Hepatocyte (in vitro differentiated cells): Measurements from ENCODE around the gene MZT2B. TPM values are rescaled to one million over a fixed set of nuclear protein-coding genes. Genes with fewer than 3 reads are reported as not detected.
"Not testable (repeated sequence)": the region's sequence is repeated elsewhere in the genome, so short reads cannot be mapped to it uniquely, and the experiment has no call there.

Source experiments
- DNase-seq: peaks from one replicate; pipeline ENCODE4 v3.0.0-alpha.2; 2016; ENCODE audit warnings: low spot score
- H2AFZ ChIP-seq: fragments of 200-600 bp; sonication (generic); 2 replicates; pipeline ENCODE4 v1.6.0; 2016; ENCODE audit warnings: antibody characterized with exemption, mild to moderate bottlenecking
- H3K27ac ChIP-seq: fragments of 200-600 bp; sonication (generic); 2 replicates; pipeline ENCODE4 v1.5.1; 2016; ENCODE audit warnings: mild to moderate bottlenecking
- H3K27me3 ChIP-seq: fragments of 200-600 bp; sonication (generic); 2 replicates; pipeline ENCODE4 v1.6.1; 2016
- H3K36me3 ChIP-seq: fragments of 200-600 bp; sonication (generic); replicated peaks from 2 replicates; pipeline ENCODE4 v1.5.1; 2016; ENCODE audit warnings: low read depth; ENCODE audit not compliant: insufficient read depth
- H3K4me1 ChIP-seq: fragments of 200-600 bp; sonication (generic); 2 replicates; pipeline ENCODE4 v1.5.1; 2016; ENCODE audit warnings: mild to moderate bottlenecking, moderate library complexity; ENCODE audit not compliant: insufficient read depth
- H3K4me2 ChIP-seq: fragments of 200-600 bp; sonication (generic); 2 replicates; pipeline ENCODE4 v1.6.0; 2016
- H3K4me3 ChIP-seq: fragments of 200-600 bp; sonication (generic); 2 replicates; pipeline ENCODE4 v1.5.1; 2016; ENCODE audit warnings: mild to moderate bottlenecking
- H3K79me2 ChIP-seq: fragments of 200-600 bp; sonication (generic); 2 replicates; pipeline ENCODE4 v1.6.0; 2017; ENCODE audit warnings: mild to moderate bottlenecking
- H3K9me2 ChIP-seq: fragments of 200-600 bp; sonication (generic); replicated peaks from 2 replicates; pipeline ENCODE4 v1.6.0; 2017; ENCODE audit warnings: mild to moderate bottlenecking; ENCODE audit not compliant: insufficient read depth
- H3K9me3 ChIP-seq: fragments of 200-600 bp; sonication (generic); 2 replicates; pipeline ENCODE4 v1.5.1; 2016; ENCODE audit warnings: low read depth, mild to moderate bottlenecking
- H4K20me1 ChIP-seq: fragments of 200-600 bp; sonication (generic); 2 replicates; pipeline ENCODE4 v1.6.0; 2016; ENCODE audit warnings: mild to moderate bottlenecking; ENCODE audit not compliant: insufficient read depth, poor library complexity, severe bottlenecking
- EZH2 ChIP-seq: fragments of 200-600 bp; sonication (generic); IDR thresholded peaks from 2 replicates; pipeline ENCODE4 v1.6.1; 2016; ENCODE audit warnings: antibody characterized with exemption, mild to moderate bottlenecking, borderline replicate concordance
- EZH2phosphoT487 ChIP-seq: fragments of 200-600 bp; sonication (generic); IDR thresholded peaks from one replicate; pipeline ENCODE4 v1.6.1; 2018; ENCODE audit warnings: antibody characterized with exemption, mild to moderate bottlenecking, low read depth, moderate library complexity; ENCODE audit not compliant: unreplicated experiment, severe bottlenecking
- WGBS: methylation state at CpG from one replicate; pipeline ENCODE4 v1.1.6; 2016; ENCODE audit warnings: low lambda C conversion rate; ENCODE audit errors: missing lambda C conversion rate; 5-methylcytosine and 5-hydroxymethylcytosine counted together
- polyA plus RNA-seq: library from polyadenylated mRNA; unstranded; fragments of >200 nt; fragmentation: Nextera tagmentation; extraction: Ambion mirVana; gene quantifications from 2 replicates; pipeline ENCODE4 v1.2.1, GENCODE V29; 2016
- total RNA-seq: library from RNA; depleted of rRNA; stranded (reverse); fragments of >200 nt; gene quantifications from 2 replicates; pipeline ENCODE4 v1.2.3, GENCODE V29; 2014
- TF ChIP-seq, protein P1 (sequence below): fragments of 200-600 bp; sonication (generic); IDR thresholded peaks from 2 replicates; pipeline ENCODE4 v1.5.1; 2016; ENCODE audit warnings: antibody characterized with exemption, mild to moderate bottlenecking; ENCODE audit not compliant: poor library complexity

MZT2B gene
- total and polyA plus RNA-seq, 2 experiments from 2014 or later = 103 to 424 TPM

DNA sequence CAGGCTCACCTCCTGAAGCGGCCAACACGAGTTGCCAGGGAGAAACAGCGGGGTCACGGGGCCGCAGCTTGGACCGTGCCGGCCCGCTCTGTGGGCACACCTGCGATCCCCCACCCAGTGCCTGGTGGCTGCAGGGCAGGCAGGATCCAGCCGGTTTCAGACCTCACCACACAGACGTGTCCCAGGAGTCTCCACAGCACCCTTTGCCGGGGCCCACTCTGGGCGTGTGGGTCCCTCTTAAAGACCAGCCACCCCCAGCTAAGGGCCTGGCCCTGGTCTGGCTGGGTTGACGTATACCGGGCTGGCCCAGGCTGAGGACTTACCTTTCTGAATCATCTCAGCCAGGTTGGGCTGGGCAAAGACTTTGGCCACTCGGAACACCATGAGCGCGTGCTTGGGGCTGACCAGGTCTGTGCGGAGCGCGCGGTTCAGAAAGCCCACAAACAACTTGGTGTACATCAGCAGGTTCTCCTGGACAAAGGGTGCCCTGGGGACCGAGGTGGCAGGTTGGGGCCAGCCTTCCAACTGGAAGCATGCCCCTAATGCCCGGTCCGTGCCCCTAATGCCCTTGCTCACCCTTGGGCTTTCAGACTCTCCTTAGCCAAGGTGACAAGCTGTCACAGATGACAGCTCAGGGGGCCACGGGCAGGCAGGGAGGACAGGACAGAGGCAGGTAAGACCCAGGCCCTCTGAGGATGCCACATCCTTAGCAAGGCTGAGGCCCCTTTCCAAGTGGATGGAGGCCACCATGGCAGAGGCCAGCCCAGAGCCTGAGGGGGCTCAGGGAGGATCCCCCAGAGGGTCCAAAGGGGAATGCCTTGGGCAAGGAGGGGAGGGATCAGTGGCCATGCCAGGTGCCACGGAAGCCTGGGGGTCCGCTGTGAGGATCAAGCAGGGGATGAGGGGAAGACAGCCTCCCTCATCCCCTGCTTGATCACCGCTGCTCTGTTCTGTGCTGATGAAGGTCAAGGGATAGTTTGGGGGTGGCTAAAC lies 27.0 kb upstream of the MZT2B start:
- 98% methylated on average over 28 of the region's 29 CpGs for WGBS
- no peaks in the 10 kb centered on the region for H3K4me1 ChIP-seq
- H3K36me3 ChIP-seq = no peaks in the 10 kb centered on the region
- H3K79me2 ChIP-seq = no peaks in the 10 kb centered on the region
- no peak for TF ChIP-seq EZH2phosphoT487
- TF ChIP-seq, protein P1, sequence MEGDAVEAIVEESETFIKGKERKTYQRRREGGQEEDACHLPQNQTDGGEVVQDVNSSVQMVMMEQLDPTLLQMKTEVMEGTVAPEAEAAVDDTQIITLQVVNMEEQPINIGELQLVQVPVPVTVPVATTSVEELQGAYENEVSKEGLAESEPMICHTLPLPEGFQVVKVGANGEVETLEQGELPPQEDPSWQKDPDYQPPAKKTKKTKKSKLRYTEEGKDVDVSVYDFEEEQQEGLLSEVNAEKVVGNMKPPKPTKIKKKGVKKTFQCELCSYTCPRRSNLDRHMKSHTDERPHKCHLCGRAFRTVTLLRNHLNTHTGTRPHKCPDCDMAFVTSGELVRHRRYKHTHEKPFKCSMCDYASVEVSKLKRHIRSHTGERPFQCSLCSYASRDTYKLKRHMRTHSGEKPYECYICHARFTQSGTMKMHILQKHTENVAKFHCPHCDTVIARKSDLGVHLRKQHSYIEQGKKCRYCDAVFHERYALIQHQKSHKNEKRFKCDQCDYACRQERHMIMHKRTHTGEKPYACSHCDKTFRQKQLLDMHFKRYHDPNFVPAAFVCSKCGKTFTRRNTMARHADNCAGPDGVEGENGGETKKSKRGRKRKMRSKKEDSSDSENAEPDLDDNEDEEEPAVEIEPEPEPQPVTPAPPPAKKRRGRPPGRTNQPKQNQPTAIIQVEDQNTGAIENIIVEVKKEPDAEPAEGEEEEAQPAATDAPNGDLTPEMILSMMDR = no peak
- TF ChIP-seq EZH2 = no peak
- no peak for DNase-seq
- H2AFZ ChIP-seq = no peak overlapping the region
- no peak overlapping the region for H3K27ac ChIP-seq
- no peaks in the 10 kb centered on the region for H3K27me3 ChIP-seq
- no peaks in the 10 kb centered on the region for H3K9me2 ChIP-seq
- no peak overlapping the region for H3K4me3 ChIP-seq
- H4K20me1 ChIP-seq = no peaks in the 10 kb centered on the region
- H3K9me3 ChIP-seq = no peaks in the 10 kb centered on the region
- no peak overlapping the region for H3K4me2 ChIP-seq

DNA sequence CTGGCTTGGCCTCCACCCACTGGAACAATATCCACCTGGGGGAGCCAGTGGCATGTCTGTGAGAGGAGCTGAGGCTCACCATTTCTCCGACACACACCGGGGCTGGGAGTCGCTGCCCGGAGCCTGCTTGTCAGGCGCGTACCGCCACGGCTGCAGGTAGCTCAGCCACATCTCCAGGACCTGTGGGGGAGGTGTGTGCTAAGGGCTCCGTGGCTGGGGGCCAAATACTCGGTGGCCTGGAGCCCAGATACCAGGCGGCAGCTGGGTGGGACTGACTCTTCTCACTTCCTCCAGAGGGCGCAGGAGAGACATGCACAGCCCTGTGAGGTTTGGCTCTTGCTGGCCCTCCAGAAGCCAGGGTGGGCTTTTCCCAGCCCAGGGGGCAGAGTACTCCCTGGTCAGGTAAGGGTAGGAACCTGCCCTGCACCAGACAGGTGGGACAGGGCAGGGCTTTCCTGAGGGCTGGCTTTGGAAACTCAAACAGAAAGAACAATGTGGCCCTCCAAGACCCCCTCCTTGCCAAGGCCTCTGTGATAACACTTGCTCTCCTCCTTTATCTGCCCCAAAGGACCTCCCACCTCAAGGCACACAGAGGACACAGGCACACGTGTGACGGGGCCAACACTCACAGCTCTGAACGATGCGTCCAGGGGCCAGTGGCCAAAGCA lies 26.0 kb upstream of the MZT2B start:
- H3K4me2 ChIP-seq, H2AFZ ChIP-seq, H3K9me2 ChIP-seq, H4K20me1 ChIP-seq, H3K9me3 ChIP-seq, H3K79me2 ChIP-seq, H3K27ac ChIP-seq, H3K27me3 ChIP-seq, H3K4me3 ChIP-seq, H3K36me3 ChIP-seq, H3K4me1 ChIP-seq: not testable (repeated sequence)
- DNase-seq = peak; percentile 71
- 70% methylated on average over 16 of the region's 16 CpGs for WGBS
- TF ChIP-seq, protein P1 = peak; percentile 44

DNA sequence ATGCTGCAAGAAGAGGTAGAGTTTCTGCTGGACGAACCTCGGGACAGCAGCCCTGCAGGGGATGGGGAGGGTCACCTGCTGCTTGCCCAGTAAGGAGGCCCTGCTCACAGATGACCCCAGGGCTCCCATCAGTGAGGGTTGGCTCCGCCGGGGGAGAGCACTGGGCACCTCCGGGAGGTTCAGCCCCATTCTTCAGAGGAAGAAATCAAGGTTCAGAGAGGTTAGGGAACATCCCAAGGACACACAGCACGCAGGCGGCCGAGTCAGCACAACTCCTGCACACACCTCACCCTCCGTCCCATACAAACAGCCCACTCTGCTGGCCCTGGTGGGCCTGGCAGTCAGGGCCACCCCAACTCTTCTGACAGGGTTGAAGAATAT lies 25.4 kb upstream of the MZT2B start:
- DNase-seq = no peak
- H3K27me3 ChIP-seq = no peaks in the 10 kb centered on the region
- H3K4me2 ChIP-seq = no peak overlapping the region
- no peaks in the 10 kb centered on the region for H3K4me1 ChIP-seq
- H3K36me3 ChIP-seq = no peaks in the 10 kb centered on the region
- WGBS = 89% methylated on average over 9 of the region's 9 CpGs
- no peaks in the 10 kb centered on the region for H3K79me2 ChIP-seq
- TF ChIP-seq EZH2 (no peak), EZH2phosphoT487 (no peak)
- TF ChIP-seq, protein P1 = no peak
- H4K20me1 ChIP-seq = no peaks in the 10 kb centered on the region
- no peak overlapping the region for H2AFZ ChIP-seq
- H3K4me3 ChIP-seq = no peak overlapping the region
- H3K9me3 ChIP-seq = no peaks in the 10 kb centered on the region
- H3K9me2 ChIP-seq = no peaks in the 10 kb centered on the region
- no peak overlapping the region for H3K27ac ChIP-seq

DNA sequence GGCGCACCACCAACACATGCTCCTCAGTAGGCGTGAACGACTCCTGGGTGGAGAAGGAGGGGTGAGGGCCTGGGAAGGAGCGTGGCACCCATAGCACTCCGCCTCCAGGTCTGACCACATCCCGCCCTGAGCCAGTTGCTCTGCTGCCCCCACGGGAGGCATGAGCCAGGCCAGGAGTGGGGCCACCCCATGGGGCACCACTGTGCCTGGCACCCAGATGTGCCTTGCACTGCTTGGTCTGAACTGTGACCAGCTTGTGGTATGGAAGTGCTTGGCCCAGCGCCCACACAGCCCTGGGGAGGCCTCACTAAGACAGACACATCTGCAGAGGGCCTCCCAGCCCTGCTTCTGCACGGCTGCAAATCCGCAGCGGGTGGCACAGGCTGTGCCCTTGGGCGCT lies 24.7 kb upstream of the MZT2B start:
- not testable (repeated sequence) for H4K20me1 ChIP-seq, H3K79me2 ChIP-seq, H3K27me3 ChIP-seq, DNase-seq, H2AFZ ChIP-seq, H3K27ac ChIP-seq, H3K9me3 ChIP-seq, H3K36me3 ChIP-seq, H3K4me3 ChIP-seq, H3K9me2 ChIP-seq, H3K4me2 ChIP-seq, H3K4me1 ChIP-seq
- WGBS = 84% methylated on average over 9 of the region's 12 CpGs

DNA sequence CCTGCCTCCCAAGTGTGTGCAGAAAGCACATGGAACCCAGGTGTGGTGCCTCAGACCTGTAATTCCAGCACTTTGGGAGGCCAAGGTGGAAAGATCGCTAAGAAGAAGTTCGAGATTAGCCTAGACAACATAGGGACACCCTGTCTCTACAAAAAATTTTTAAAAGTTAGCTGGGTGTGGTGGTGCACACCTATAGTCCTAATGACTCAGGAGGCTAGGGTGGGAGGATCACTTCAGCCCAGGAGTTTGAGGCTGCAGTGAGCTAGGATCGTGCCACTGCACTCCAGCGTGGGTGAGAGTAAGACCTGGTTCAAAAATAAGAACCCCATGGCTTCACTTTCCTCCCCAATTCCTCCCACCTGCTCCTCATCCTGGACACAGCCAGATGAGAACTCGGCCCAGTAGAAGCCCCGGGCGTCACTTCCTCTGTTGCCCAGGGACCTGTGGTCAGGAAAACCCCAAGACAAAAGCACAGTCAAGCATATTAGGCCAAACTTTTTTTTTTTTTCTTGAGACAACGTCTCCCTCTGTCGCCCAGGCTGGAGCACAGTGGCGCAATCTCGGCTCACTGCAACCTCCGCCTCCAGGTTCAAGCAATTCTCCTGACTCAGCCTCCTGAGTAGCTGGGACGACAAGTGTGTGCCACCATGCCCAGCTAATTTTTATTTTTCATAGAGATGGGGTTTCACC lies 24.1 kb upstream of the MZT2B start:
- not testable (repeated sequence) for H3K4me3 ChIP-seq, H3K9me3 ChIP-seq, H3K4me1 ChIP-seq, H3K36me3 ChIP-seq, H2AFZ ChIP-seq, H3K27ac ChIP-seq, H3K9me2 ChIP-seq, H3K79me2 ChIP-seq, DNase-seq, H3K27me3 ChIP-seq, H3K4me2 ChIP-seq, H4K20me1 ChIP-seq
- 88% methylated on average over 12 of the region's 13 CpGs for WGBS
